Loucy (cell line): ENCODE data around the gene MAD1L1.

Experiments used
- EZH2phosphoT487 ChIP-seq: fragments of 200-600 bp; IDR thresholded peaks from 2 replicates; pipeline ENCODE4 v1.6.1; 2018; ENCODE audit warnings: antibody characterized with exemption, mild to moderate bottlenecking, moderate library complexity, borderline replicate concordance
- TF ChIP-seq, protein P1 (sequence below): fragments of 200-600 bp; sonication (generic); conservative IDR thresholded peaks from 2 replicates; pipeline ENCODE4 v1.5.1; 2014; ENCODE audit warnings: mild to moderate bottlenecking, antibody characterized with exemption, low read length

DNA sequence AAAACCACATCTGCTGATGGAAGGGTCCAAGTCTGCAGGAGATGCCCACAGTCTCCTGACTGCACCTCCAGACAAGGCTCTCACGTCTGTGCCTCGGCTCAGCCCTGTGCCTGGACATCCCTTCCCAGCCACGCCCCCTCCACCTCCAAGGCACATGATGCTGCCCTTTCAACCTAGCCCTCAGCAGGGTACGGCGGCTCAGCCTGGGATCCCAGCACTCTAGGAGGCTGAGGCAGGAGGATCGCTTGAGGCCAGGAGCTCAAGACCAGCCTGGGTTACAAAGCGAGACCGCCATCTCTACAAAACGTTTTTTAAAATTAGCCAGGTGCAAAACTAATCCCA lies 14.3 kb downstream of the MAD1L1 start:
- no peak for TF ChIP-seq EZH2phosphoT487
- TF ChIP-seq, protein P1, sequence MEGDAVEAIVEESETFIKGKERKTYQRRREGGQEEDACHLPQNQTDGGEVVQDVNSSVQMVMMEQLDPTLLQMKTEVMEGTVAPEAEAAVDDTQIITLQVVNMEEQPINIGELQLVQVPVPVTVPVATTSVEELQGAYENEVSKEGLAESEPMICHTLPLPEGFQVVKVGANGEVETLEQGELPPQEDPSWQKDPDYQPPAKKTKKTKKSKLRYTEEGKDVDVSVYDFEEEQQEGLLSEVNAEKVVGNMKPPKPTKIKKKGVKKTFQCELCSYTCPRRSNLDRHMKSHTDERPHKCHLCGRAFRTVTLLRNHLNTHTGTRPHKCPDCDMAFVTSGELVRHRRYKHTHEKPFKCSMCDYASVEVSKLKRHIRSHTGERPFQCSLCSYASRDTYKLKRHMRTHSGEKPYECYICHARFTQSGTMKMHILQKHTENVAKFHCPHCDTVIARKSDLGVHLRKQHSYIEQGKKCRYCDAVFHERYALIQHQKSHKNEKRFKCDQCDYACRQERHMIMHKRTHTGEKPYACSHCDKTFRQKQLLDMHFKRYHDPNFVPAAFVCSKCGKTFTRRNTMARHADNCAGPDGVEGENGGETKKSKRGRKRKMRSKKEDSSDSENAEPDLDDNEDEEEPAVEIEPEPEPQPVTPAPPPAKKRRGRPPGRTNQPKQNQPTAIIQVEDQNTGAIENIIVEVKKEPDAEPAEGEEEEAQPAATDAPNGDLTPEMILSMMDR: no peak
